ENCODE results near the gene AP1AR. TPM values are rescaled to one million over a fixed set of nuclear protein-coding genes. Genes with fewer than 3 reads are reported as not detected.
"Not testable (repeated sequence)": the region's sequence is repeated elsewhere in the genome, so short reads cannot be mapped to it uniquely, and the experiment has no call there.

The AP1AR gene
- total RNA-seq, 1 donor from 2014 or later = 15.7 TPM

DNA sequence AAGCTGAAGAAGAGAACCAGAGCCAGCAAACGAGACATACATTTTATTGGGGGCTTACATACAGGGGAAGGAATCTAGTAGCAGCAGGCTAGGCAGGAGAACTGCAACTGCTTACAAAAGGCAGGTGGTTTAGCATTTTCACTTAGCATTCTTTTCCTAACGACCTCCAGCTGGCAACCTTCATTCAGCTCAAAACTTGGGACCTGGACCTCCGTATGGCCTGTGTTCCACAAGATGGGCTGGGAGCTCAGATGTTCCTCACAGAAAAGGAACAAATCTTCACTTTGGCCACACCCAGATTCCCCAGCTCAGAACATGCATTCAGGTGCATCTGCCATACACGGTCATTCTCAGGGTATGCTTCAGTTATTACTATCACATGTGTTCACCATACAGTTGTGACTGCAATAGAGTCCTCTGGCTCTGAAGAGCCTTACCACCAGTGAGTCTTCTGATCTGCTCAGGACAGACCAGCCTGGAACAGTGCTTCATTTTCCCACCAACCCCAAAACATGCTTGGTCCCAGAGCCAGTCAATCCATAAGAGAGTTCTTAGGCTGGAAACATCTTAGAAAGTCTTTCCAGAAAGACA, 29.6 kb upstream of the AP1AR start:
- Mint-ChIP-seq H3K36me3 (ENCODE audit: low read depth, unreplicated experiment) (no peaks in the 10 kb centered on the region), H3K27me3 (ENCODE audit: unreplicated experiment) (no peaks in the 10 kb centered on the region), H3K4me1 (ENCODE audit: unreplicated experiment) (no peaks in the 10 kb centered on the region), H3K9me3 (ENCODE audit: unreplicated experiment) (no peaks in the 10 kb centered on the region), H3K4me3 (ENCODE audit: unreplicated experiment) (no peak overlapping the region), H3K27ac (ENCODE audit: unreplicated experiment) (no peak overlapping the region)
- TF ChIP-seq, protein P1, sequence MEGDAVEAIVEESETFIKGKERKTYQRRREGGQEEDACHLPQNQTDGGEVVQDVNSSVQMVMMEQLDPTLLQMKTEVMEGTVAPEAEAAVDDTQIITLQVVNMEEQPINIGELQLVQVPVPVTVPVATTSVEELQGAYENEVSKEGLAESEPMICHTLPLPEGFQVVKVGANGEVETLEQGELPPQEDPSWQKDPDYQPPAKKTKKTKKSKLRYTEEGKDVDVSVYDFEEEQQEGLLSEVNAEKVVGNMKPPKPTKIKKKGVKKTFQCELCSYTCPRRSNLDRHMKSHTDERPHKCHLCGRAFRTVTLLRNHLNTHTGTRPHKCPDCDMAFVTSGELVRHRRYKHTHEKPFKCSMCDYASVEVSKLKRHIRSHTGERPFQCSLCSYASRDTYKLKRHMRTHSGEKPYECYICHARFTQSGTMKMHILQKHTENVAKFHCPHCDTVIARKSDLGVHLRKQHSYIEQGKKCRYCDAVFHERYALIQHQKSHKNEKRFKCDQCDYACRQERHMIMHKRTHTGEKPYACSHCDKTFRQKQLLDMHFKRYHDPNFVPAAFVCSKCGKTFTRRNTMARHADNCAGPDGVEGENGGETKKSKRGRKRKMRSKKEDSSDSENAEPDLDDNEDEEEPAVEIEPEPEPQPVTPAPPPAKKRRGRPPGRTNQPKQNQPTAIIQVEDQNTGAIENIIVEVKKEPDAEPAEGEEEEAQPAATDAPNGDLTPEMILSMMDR (IDR thresholded peaks at IDR 0.05; ENCODE audit: unreplicated experiment) = no peak
- DNase-seq (ENCODE audit: low spot score) = no peak

DNA sequence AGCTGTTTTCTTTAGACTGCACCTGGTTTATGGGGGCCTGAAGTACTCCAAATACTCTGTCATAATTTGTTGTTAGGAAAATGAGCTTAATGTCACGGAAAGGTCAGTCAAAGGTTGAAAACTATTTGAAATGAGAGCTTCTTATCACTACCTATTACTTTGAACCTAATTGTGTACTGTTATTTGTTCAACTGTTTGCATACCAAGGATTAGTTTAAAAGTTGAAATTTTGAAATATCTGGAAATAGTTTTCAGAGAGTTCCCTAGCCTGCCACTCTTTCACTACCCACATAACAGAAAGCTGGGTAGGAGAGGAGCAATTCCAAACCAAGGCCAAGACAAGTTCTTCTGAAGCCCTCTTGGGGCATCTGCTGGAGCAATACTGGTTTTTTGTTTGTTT, 28.0 kb upstream of the AP1AR start:
- peaks cover 3% of the 10 kb centered on the region for H3K27me3 Mint-ChIP-seq (ENCODE audit: unreplicated experiment)
- H3K36me3 Mint-ChIP-seq (ENCODE audit: low read depth, unreplicated experiment) = no peaks in the 10 kb centered on the region
- TF ChIP-seq, protein P1 (IDR thresholded peaks at IDR 0.05; ENCODE audit: unreplicated experiment) = no peak
- no peak overlapping the region for H3K4me3 Mint-ChIP-seq (ENCODE audit: unreplicated experiment)
- no peak overlapping the region for H3K27ac Mint-ChIP-seq (ENCODE audit: unreplicated experiment)
- DNase-seq (ENCODE audit: low spot score) = no peak
- H3K9me3 Mint-ChIP-seq (ENCODE audit: unreplicated experiment) = no peaks in the 10 kb centered on the region
- no peaks in the 10 kb centered on the region for H3K4me1 Mint-ChIP-seq (ENCODE audit: unreplicated experiment)

DNA sequence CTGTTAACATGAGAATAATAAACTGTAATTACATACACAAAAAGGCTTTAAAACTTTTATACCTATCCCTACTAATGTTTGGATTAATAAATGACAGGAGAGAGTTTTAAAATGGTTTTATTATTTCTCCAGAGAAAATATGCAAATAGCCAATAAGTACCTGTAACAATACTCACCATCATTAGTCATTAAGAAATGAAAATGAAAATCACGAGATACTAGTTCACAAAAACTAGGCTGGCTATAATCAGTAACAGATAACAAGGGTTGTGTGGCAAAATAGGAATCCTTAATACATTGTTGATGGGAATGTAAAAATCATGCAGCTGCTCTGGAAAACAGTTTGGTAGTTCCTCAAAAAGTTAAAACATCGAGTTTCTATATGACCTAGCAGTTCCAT, 25.2 kb upstream of the AP1AR start:
- Mint-ChIP-seq H3K36me3 (ENCODE audit: low read depth, unreplicated experiment) (no peaks in the 10 kb centered on the region), H3K4me3 (ENCODE audit: unreplicated experiment) (no peak overlapping the region), H3K9me3 (ENCODE audit: unreplicated experiment) (no peaks in the 10 kb centered on the region), H3K27ac (ENCODE audit: unreplicated experiment) (no peak overlapping the region), H3K4me1 (ENCODE audit: unreplicated experiment) (no peaks in the 10 kb centered on the region), H3K27me3 (ENCODE audit: unreplicated experiment) (peaks cover 3% of the 10 kb centered on the region)
- TF ChIP-seq, protein P1 (IDR thresholded peaks at IDR 0.05; ENCODE audit: unreplicated experiment) = no peak
- DNase-seq (ENCODE audit: low spot score) = no peak

DNA sequence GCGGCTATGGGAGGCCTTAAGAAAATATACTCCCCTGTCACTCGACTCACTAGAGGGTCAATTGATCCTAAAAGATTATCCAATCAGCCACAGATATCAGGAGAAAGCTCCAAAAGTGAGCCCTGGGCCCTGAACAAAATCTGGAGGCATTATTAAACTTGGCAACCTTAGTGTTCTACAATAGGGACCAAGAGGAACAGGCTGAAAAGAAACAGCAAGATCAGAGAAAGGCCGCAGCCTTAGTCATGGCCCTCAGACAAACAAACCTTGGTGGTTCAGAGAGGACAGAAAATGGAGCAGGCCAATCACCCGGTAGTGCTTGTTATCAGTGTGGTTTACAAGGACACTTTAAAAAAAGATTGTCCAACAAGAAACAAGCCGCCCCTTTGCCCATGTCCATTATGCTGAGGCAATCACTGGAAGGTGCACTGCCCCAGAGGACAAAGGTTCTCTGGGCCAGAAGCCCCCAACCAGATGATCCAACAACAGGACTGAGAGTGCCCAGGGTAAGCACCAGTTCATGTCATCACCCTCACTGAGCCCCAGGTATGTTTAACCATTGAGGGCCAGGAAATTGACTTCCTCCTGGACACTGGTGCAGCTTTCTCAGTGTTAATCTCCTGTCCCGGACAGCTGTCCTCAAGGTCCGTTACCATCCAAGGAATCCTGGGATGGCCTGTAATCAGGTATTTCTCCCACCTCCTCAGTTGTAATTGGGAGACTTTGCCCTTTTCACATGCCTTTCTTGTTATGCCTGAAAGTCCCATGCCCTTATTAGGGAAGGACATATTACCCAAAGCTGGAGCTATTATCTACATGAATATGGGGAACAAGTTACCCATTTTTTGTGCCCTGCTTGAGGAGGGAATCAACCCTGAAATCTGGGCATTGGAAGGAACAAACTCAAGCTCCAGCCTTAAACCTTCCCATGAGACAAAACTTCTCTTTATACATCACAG, 23.2 kb upstream of the AP1AR start:
- not testable (repeated sequence) for H3K4me3 Mint-ChIP-seq (ENCODE audit: unreplicated experiment); H3K27me3 Mint-ChIP-seq (ENCODE audit: unreplicated experiment); H3K27ac Mint-ChIP-seq (ENCODE audit: unreplicated experiment); H3K9me3 Mint-ChIP-seq (ENCODE audit: unreplicated experiment); H3K4me1 Mint-ChIP-seq (ENCODE audit: unreplicated experiment); DNase-seq (ENCODE audit: low spot score); H3K36me3 Mint-ChIP-seq (ENCODE audit: low read depth, unreplicated experiment)

DNA sequence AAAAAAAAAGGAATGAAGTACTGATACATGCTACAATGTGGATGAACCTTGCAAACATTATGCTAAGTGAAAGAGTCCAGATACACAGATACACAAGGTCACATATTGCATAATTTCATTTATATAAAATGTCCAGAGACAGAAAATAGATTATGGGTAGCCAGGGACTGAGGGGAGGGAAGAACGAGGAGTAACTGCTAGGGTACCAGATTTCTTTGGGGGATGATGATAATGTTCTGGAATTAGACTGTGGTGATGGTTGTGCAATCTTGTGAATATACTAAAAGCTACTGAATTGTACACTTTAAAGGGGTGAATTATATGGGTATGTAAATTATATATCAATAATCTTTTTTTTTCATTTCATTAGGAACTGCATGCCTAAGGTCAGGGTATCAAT, 20.8 kb upstream of the AP1AR start:
- Mint-ChIP-seq H3K4me1 (ENCODE audit: unreplicated experiment) (no peaks in the 10 kb centered on the region), H3K4me3 (ENCODE audit: unreplicated experiment) (no peak overlapping the region), H3K27ac (ENCODE audit: unreplicated experiment) (no peak overlapping the region), H3K9me3 (ENCODE audit: unreplicated experiment) (no peaks in the 10 kb centered on the region), H3K27me3 (ENCODE audit: unreplicated experiment) (peaks cover 3% of the 10 kb centered on the region), H3K36me3 (ENCODE audit: low read depth, unreplicated experiment) (no peaks in the 10 kb centered on the region)
- TF ChIP-seq, protein P1 (IDR thresholded peaks at IDR 0.05; ENCODE audit: unreplicated experiment) = no peak
- no peak for DNase-seq (ENCODE audit: low spot score)

All from endothelial cell (in vitro differentiated cells).